ENCODE data around the gene CARD11. TPM values are rescaled to one million over a fixed set of nuclear protein-coding genes. Genes with fewer than 3 reads are reported as not detected.

Gene CARD11
- total and polyA plus RNA-seq, 2 experiments from 2014 or later, result 0.15 TPM; not detected in 1

DNA sequence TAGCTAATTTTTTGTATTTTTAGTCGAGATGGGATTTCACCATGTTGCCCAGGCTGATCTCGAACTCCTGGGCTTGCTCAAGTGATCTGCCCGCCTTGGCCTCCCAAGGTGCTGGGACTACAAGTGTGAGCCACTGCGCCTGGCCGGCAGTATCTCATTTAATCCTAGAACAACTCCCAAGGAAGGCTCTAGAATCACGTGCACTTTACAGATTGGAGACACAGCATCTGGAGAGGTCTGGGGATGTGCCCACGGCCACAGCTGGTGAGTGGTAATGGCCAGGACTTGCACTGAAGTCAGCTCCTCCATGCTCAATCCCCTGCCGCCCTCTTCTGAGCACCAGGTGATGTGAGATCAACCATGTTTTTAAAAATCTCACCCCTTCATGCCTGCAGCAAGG is 43.1 kb downstream of the CARD11 start:
- DNase-seq (ENCODE audit: low read depth in 1 of 2, low spot score in 1 of 2), result no peak
- TF ChIP-seq, protein P1, sequence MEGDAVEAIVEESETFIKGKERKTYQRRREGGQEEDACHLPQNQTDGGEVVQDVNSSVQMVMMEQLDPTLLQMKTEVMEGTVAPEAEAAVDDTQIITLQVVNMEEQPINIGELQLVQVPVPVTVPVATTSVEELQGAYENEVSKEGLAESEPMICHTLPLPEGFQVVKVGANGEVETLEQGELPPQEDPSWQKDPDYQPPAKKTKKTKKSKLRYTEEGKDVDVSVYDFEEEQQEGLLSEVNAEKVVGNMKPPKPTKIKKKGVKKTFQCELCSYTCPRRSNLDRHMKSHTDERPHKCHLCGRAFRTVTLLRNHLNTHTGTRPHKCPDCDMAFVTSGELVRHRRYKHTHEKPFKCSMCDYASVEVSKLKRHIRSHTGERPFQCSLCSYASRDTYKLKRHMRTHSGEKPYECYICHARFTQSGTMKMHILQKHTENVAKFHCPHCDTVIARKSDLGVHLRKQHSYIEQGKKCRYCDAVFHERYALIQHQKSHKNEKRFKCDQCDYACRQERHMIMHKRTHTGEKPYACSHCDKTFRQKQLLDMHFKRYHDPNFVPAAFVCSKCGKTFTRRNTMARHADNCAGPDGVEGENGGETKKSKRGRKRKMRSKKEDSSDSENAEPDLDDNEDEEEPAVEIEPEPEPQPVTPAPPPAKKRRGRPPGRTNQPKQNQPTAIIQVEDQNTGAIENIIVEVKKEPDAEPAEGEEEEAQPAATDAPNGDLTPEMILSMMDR (IDR thresholded peaks at IDR 0.05; ENCODE audit: low read depth, low read length), result no peak
- H3K36me3 ChIP-seq, result no peaks in the 10 kb centered on the region
- no peaks in the 10 kb centered on the region for H3K4me1 ChIP-seq (ENCODE audit: low read depth)
- H3K4me3 ChIP-seq, result no peak overlapping the region
- no peaks in the 10 kb centered on the region for H3K27me3 ChIP-seq
- H3K27ac ChIP-seq, result no peak overlapping the region
- H3K9me3 ChIP-seq (ENCODE audit: low read depth), result no peaks in the 10 kb centered on the region

DNA sequence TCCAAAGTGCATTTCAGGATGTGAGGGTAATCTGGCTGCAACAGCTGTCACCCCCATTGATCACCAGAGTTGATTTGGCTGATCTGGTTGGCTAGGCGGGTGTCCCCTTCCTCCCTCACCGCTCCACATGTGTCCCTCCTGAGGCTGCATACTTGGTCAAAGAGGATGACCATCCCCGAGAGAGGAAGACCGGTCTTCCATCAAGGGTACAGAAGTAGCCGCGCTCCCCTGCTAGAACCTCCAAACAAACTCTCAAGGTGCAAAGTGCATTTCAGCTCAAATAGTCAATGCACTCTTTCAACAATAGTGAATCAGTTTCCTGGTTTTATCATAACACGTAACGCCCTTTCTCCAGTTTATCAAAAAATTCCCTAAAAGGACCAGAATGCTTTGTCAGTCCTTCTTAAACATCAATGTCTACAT is 44.6 kb downstream of the CARD11 start:
- Histone ChIP-seq H3K4me3 (no peak overlapping the region), H3K27ac (no peak overlapping the region), H3K4me1 (ENCODE audit: low read depth) (no peaks in the 10 kb centered on the region), H3K9me3 (ENCODE audit: low read depth) (no peaks in the 10 kb centered on the region), H3K27me3 (no peaks in the 10 kb centered on the region), H3K36me3 (no peaks in the 10 kb centered on the region)
- no peak for DNase-seq (ENCODE audit: low read depth in 1 of 2, low spot score in 1 of 2)
- TF ChIP-seq, protein P1 (IDR thresholded peaks at IDR 0.05; ENCODE audit: low read depth, low read length), result no peak

DNA sequence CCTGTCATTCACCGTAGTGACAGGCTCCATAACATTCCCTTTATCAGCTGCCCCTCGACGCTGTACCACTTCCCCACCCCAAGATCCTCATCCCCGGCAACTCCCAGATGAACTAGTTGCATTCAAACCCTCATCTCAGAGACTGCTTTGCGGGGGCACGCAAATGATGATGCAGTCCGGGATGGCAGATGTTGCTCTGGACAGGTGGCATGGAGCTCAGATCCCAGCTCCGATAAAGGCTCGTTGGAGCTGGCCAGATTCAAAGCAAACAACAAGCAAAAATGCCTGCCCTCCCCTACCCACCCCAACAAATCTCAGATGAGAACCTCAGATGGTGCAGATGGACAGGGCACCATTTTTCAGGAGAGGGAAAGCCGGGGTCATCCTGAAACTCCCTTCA is 46.7 kb downstream of the CARD11 start:
- TF ChIP-seq, protein P1 (IDR thresholded peaks at IDR 0.05; ENCODE audit: low read depth, low read length), result no peak
- no peaks in the 10 kb centered on the region for H3K9me3 ChIP-seq (ENCODE audit: low read depth)
- no peaks in the 10 kb centered on the region for H3K36me3 ChIP-seq
- no peak overlapping the region for H3K4me3 ChIP-seq
- DNase-seq (ENCODE audit: low read depth in 1 of 2, low spot score in 1 of 2), result no peak
- no peaks in the 10 kb centered on the region for H3K4me1 ChIP-seq (ENCODE audit: low read depth)
- H3K27ac ChIP-seq, result no peak overlapping the region
- H3K27me3 ChIP-seq, result no peaks in the 10 kb centered on the region

DNA sequence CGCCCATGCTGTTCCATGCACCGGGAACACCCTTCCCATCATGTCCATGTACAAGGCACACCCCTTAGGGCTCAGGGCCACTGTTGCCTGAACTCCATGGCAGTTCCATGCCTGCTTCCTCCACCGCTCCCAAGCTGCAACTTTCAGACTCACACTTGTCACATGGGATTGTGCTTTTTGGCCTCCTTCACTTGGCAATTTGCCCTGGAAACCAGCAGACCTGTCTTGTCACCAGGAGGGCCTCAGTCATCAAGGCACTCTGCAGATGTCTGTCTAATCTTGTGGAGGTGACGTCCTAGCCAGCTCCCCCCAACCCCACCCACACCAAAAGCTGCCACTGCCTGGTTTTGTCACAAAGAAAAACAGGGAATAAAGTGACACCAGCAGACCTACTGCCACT is 47.5 kb downstream of the CARD11 start:
- Histone ChIP-seq H3K27me3 (no peaks in the 10 kb centered on the region), H3K4me3 (no peak overlapping the region), H3K9me3 (ENCODE audit: low read depth) (no peaks in the 10 kb centered on the region), H3K27ac (no peak overlapping the region), H3K4me1 (ENCODE audit: low read depth) (no peaks in the 10 kb centered on the region), H3K36me3 (no peaks in the 10 kb centered on the region)
- TF ChIP-seq, protein P1 (IDR thresholded peaks at IDR 0.05; ENCODE audit: low read depth, low read length), result no peak
- no peak for DNase-seq (ENCODE audit: low read depth in 1 of 2, low spot score in 1 of 2)

DNA sequence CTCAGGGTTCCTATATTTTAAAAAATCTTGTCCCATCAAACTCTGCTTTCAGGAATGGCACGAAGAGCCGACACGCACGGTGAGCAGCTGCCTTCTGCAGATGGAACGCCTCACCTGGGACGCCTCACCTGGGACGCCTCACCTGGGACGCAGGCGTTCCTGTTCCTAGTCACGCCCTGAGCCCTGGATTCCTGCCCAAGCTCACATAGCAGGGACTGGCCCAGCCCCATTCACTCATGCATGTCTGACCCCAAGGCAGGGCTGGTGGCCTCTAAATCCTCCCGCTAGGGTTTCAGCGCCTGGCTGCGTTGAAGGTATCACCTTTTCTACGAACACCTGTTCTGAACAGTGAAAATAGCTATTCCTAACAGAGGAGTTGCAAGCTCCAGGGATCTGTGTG is 49.8 kb downstream of the CARD11 start:
- TF ChIP-seq, protein P1 (IDR thresholded peaks at IDR 0.05; ENCODE audit: low read depth, low read length), result no peak
- H3K4me1 ChIP-seq (ENCODE audit: low read depth), result no peaks in the 10 kb centered on the region
- H3K36me3 ChIP-seq, result no peaks in the 10 kb centered on the region
- H3K27me3 ChIP-seq, result no peaks in the 10 kb centered on the region
- H3K27ac ChIP-seq, result no peak overlapping the region
- H3K4me3 ChIP-seq, result no peak overlapping the region
- H3K9me3 ChIP-seq (ENCODE audit: low read depth), result no peaks in the 10 kb centered on the region
- DNase-seq (ENCODE audit: low read depth in 1 of 2, low spot score in 1 of 2), result no peak

DNA sequence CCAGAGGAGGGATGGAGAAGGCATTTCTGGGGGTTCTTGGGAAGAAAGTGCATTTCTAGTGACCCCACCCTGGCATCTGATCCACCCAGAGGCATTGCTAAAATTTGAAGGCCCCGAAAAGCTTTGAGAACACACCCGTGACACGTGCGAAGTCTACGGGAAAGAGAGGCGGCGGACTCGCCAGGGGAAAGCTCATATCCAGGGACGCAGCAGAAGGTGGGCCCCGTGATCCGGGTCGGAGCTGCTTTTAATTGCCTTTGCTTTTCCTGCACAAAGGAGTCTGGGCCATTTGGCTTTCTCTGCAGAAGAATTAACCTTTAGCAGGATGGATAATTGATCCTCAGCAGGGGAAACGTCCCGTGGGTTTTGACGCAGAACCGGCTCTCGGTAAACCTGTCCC is 50.3 kb downstream of the CARD11 start:
- no peaks in the 10 kb centered on the region for H3K27me3 ChIP-seq
- no peaks in the 10 kb centered on the region for H3K4me1 ChIP-seq (ENCODE audit: low read depth)
- no peak overlapping the region for H3K4me3 ChIP-seq
- TF ChIP-seq, protein P1 (IDR thresholded peaks at IDR 0.05; ENCODE audit: low read depth, low read length), result no peak
- H3K27ac ChIP-seq, result no peak overlapping the region
- H3K9me3 ChIP-seq (ENCODE audit: low read depth), result no peaks in the 10 kb centered on the region
- no peak for DNase-seq (ENCODE audit: low read depth in 1 of 2, low spot score in 1 of 2)
- H3K36me3 ChIP-seq, result no peaks in the 10 kb centered on the region

All from cardiac muscle cell (in vitro differentiated cells and primary cell).